Measurements from ENCODE around the gene BAD. TPM values are rescaled to one million over a fixed set of nuclear protein-coding genes. Genes with fewer than 3 reads are reported as not detected.

BAD gene
- total and polyA plus RNA-seq, 2 donors (not counting 1 experiment from before 2014, with no cell fraction given), result 24.0 to 39.1 TPM

GRCh38 chr11:64291262-64291751, 6.8 kb upstream of the BAD start, which contains the start of gene KCNK4:
Gene KCNK4 (plus strand): TSS chr11:64291302. CDS start chr11:64293019, 1,717 bp downstream.
- peak within 1 kb of the TSS; percentile 89 for H3K4me2 ChIP-seq (replicated peaks; ENCODE audit: low read depth, low read length, poor library complexity, severe bottlenecking)
- H3K27ac Mint-ChIP-seq, result no peak within 1 kb of the TSS
- DNase-seq, result peak; percentile 49

More at GRCh38 chr11:64291262-64291751, 6.8 kb upstream of the BAD start, which contains the start of gene KCNK4:
- POLR2A ChIA-PET, result no interaction called here
- Histone ChIP-seq H3K36me3 (replicated peaks in 1 of 2; ENCODE audit: control extremely low read depth in 1 of 2, control insufficient read depth in 1 of 2, extremely low read depth in 1 of 2, insufficient read depth in 2 of 2, low read length in 1 of 2) (no peaks in the 10 kb centered on the region), H4K20me1 (ENCODE audit: control insufficient read depth, insufficient read depth, low read length, poor library complexity, severe bottlenecking) (peaks cover 32% of the 10 kb centered on the region), H3K79me2 (ENCODE audit: control insufficient read depth, insufficient read depth, low read length) (peaks cover 9% of the 10 kb centered on the region), H3K4me3 (ENCODE audit: control extremely low read depth in 1 of 5, extremely low read depth in 1 of 5, insufficient read depth in 1 of 5, low read depth in 2 of 5, low read length in 4 of 5) (peak within 1 kb of the TSS in 3 of 5 experiments; percentile 32 to 54 (median 45)), H3K27me3 (replicated peaks in 1 of 4; ENCODE audit: control extremely low read depth in 1 of 4, control insufficient read depth in 3 of 4, insufficient read depth in 4 of 4, low read length in 3 of 4) (peaks cover 0 to 52% (median 36%) of the 10 kb centered on the region in 4 experiments), H3K9ac (ENCODE audit: low read length) (peak within 1 kb of the TSS; percentile 43), H3K9me3 (ENCODE audit: control extremely low read depth in 1 of 3, control insufficient read depth in 2 of 3, insufficient read depth in 1 of 3, low read length in 2 of 3) (peaks cover 0 to 11% (median 0%) of the 10 kb centered on the region in 3 donors), H2AFZ (ENCODE audit: insufficient read depth, low read depth, low read length, poor library complexity, severe bottlenecking) (no peak within 1 kb of the TSS), H3K4me1 (ENCODE audit: control insufficient read depth in 2 of 2, insufficient read depth in 2 of 2, low read length in 2 of 2) (peaks cover 10 to 27% of the 10 kb centered on the region in 2 donors), H3K27ac (ENCODE audit: low read length in 2 of 2) (no peak within 1 kb of the TSS)
- H3K4me1 Mint-ChIP-seq, result peaks cover 14% of the 10 kb centered on the region
- peaks cover 34% of the 10 kb centered on the region for H3K27me3 Mint-ChIP-seq
- no peaks in the 10 kb centered on the region for H3K9me3 Mint-ChIP-seq (ENCODE audit: insufficient read depth)
- intact Hi-C loops (cut with micrococcal nuclease), result no loop called here
- H3K4me3 Mint-ChIP-seq, result peak within 1 kb of the TSS; percentile 82
- no peak for ATAC-seq (ENCODE audit: low read depth)
- WGBS (ENCODE audit: insufficient coverage), result 12% methylated on average over 45 of the region's 45 CpGs
- TF ChIP-seq EZH2 (IDR thresholded peaks at IDR 0.05; ENCODE audit: borderline replicate concordance, insufficient read depth, low read depth, low read length, poor library complexity, severe bottlenecking), result no peak
- TF ChIP-seq CTCF (IDR thresholded peaks at IDR 0.05), result no peak
- CTCF ChIA-PET, result interaction anchor here (6.8 kb wide), 1 partner anchor 11 kb away, joined by 47 read pairs; the partner anchor contains the start of gene CATSPERZ

Data from B cell (primary cell).